ENCODE measurements around the gene CDC42BPA.

The CDC42BPA gene

GRCh38 chr1:226940029-226940805 is 378.1 kb downstream of the CDC42BPA start, which contains the start of gene COQ8A:
COQ8A (plus strand) TSS chr1:226940294; CDS start chr1:226961386, 21,092 bp downstream.
- peak; percentile 96 to 98 for DNase-seq
